GM23248 (cell line): ENCODE data around the gene SIGLEC11.

Experiments
- EZH2 ChIP-seq: fragments of 200-600 bp; sonication (generic); IDR thresholded peaks from 2 replicates; pipeline ENCODE4 v1.6.1; 2018; ENCODE audit warnings: antibody characterized with exemption, mild to moderate bottlenecking; ENCODE audit not compliant: insufficient read depth, poor library complexity, severe bottlenecking
- EZH2phosphoT487 ChIP-seq: fragments of 200-600 bp; sonication (generic); IDR thresholded peaks from 2 replicates; pipeline ENCODE4 v1.6.1; 2018; ENCODE audit warnings: antibody characterized with exemption, moderate library complexity, mild to moderate bottlenecking, low read depth; ENCODE audit not compliant: insufficient read depth

- TF ChIP-seq EZH2 (no peak), EZH2phosphoT487 (no peak)
Observed at GRCh38 chr19:49932731-49933131, 28.2 kb downstream of the SIGLEC11 start.
